IPS DF 4.7 (cell line): ENCODE results near the gene HCFC1.
"Not testable (repeated sequence)": the region's sequence is repeated elsewhere in the genome, so short reads cannot be mapped to it uniquely, and the experiment has no call there.

ENCODE experiments used
- DNase-seq: peaks from one replicate; pipeline ENCODE4 v3.0.0-alpha.2; 2013; ENCODE audit warnings: low spot score; ENCODE audit errors: extremely low read depth

Gene HCFC1

GRCh38 chrX:154008521-154008920 lies 36.9 kb upstream of the HCFC1 start:
- DNase-seq, result no peak

- no peak for DNase-seq
These were observed 35.3 kb upstream of the HCFC1 start for GRCh38 chrX:154006947-154007346.

DNA sequence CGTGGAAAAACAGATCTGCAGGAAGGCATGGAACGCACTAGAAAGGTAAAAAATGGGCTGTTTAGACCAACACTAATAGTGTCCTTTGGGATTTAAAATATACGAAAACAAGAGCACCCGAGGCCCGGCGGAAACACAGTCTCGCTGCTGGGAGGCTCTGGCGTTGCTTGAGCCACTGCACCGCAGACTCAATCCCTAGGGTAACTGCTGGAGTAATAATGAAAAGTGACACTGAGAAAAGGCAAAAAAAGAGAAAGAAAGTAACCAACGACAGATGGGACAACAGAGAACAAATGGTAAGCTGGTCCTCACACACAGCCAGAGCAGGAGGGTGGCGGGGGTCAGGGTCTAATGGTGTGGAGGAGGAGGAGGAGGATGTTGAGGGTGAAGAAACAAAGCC lies 32.7 kb upstream of the HCFC1 start:
- DNase-seq, result no peak

GRCh38 chrX:154002215-154002719 lies 30.6 kb upstream of the HCFC1 start:
- no peak for DNase-seq

DNA sequence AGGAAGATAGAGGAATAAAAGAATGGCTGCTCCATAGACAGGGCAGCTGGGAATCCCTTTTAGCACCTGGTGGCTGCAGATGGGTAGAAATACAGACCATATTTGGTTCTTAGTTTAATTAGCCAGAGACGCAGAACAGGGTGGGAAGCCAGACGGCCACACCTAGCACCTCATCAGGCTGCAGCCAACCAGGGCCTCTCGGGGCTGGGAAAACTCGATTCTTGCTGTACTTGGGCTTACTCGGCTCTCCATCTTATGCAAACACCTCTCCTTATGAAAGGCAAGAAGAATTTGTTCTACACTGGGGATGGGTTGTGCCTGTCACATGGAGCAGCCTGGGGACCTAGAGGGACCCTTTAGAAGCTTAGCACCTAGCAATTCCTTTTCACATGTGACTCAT lies 28.4 kb upstream of the HCFC1 start:
- DNase-seq, result no peak

DNA sequence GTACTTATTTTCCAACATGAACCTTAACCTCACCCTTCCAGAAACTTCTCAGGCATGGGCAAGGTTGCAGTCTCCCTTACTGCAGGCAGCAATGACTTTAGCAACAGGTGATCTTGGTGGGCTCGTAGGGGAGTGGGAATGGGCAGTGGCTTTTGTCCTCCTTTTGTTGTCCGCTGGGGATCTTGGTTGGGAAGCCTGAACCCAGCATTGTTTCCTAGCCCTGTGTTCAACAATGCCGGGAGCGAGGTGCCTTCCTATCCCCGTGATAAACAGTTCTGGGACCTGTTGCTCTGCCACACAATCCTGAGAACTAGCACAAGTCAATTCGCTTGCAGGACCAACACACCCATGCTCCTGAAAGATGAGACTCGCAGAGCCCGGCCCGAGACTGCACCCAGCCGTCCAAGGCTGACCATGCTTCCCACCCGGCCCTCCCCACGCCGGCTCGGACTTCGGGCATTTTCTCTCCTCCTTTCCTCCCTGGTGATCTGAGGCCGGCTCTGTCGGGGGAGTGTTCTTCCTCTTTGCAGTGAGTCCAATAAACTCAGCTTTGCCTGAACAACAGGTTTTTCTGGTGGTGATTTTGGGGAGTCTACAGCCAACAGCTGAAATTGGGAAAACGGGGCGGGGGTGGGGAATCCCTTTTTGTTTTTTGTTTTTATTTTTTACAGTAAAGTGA lies 27.9 kb upstream of the HCFC1 start:
- DNase-seq, result no peak

DNA sequence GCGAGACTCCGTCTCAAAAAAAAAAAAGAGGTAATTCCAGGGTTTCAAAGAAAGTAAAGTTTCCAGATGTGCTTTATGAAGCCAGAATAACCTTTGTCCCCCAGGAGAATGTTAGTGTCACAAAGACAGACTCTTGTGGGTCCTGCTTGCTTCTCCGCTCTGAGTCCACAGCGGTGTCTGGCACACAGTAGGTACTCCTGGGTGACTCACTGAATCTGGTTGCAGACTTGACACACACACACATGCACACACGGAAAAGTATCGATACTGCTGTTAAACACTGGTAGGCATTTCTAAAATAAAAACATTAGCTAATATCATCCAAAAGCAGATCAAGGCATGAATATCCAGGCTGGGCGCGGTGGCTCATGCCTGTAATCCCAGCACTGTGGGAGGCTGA lies 23.9 kb upstream of the HCFC1 start:
- DNase-seq, result no peak

DNA sequence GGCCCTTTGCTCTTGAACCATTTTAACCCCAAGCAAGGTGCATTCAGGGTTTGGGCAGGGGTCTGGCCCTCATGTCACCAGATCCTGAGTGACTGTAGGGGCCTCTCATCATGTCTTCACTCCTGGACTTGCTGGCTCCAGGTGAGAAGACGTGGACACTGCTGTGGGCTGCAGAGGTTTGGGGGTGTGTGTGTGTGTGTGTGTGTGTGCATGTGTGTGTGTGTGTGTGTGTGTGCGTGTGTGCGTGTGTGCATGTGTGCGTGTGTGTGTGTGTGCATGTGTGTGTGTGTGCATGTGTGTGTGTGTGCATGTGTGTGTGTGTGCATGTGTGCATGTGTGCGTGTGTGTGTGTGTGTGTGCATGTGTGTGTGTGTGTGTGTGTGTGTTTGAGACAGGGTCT lies 22.8 kb upstream of the HCFC1 start:
- not testable (repeated sequence) for DNase-seq

DNA sequence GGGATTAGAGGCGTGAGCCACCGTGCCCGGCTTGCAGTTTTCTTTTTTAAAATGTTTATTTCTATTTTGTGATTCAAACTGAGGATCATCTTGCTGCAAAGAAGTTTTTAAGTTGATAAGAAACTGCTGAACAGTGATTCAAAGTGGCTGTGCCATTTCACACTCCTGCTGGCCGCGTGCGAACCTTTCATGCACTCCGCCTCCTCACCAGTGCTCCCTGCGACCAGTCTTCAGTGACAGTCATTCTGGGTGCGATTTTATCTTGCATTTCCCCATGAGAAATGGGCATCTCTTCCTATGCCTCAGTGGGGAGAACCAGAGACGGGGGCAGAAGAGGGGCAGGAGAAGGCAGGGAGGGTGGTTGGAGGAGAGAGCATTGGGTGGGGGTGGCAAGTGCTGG lies 22.4 kb upstream of the HCFC1 start:
- no peak for DNase-seq

GRCh38 chrX:153993079-153993478 lies 21.5 kb upstream of the HCFC1 start:
- DNase-seq, result no peak

DNA sequence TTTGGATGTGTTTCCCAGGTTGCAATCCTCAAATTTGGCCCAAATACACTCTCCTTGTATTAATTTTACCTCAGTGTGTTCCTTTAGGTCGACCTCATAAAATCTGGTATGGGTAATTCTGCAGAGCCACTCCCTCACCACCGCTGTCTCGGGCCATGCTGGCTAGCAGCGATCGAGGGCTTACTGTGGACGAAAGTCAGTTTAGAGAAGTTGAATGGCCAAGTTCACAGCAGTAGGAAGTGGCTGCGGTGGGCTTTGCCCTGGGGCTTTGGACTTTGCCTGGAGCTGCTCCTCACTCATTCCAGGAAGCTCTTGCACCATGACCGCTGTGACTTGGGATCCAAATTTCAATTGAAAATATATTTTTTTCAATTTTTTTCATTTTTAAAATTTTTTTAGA lies 20.6 kb upstream of the HCFC1 start:
- DNase-seq, result no peak

DNA sequence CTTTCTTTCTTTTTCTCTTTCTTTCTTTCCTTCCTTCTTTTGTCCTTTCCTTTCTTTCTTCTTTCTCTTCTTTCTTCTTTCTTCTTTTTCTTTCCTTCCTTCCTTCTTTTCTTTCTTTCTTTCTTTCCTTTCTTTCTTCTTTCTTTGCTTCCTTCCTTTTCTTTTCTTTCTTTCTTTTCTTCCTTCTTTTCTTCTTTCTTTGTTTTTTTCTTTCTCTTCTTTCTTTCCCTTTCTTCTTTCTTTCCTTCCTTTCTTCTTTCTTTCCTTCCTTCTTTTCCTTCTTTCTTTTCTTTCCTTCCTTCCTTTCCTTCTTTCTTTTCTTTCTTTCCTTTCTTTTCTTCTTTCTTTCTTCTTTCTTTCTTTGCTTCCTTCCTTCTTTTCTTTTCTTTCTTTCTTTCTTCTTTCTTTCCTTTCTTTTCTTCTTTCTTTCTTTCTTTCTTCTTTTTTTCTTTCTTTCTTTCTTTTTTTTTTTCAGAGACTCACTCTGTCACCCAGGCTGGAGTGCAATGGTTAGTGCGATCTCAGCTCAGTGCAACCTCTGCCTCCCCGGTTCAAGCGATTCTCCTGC lies 19.5 kb upstream of the HCFC1 start:
- no peak for DNase-seq

DNA sequence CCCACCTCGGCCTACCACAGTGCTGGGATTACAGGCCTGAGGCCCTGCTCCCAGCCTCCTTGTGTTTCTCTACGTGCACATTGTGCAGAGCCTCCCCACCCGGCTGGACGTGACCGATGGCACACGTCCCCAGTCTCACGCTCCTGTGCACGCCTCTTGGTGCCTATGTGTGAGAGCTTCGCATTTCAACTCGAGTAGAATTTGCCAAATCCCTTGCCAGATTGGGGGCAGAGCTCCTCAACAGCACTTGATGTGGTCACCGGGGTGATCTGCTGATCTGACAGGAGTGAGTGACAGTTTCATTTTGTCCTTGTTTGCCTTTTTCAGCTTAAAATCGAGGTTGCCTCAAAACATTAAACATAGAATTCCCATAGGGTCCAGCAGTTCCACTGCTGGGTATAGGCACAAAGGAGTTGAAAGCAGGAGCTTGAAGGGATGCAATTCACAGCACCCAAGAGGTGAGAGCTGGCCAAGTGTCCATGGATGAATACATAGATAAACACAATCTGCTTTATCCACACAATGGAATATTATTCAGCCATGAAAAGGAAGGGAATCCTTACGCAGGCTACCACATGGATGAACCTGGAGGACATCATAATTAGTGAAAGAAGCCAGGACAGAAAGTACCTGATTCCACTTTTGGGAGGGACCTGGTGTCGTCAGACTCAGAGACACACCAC lies 18.5 kb upstream of the HCFC1 start:
- DNase-seq, result no peak

DNA sequence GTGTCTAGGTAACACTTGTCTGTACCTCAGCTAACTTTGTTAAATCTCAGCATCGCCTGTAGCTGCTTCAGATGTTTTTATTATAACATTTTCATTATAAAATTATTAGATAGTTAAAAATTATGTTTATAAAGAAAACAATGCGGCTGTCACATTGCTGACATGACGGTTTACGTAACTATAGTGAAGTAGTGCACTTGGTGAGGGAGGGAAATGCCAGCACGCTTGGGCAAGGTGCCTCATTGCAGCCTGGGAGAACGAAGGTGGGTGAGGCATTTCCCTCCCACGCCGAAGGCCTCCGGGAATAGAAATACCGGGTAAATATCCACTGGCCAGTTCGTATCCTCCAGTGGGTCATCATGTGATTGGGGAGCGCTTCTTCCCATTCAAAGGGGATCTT lies 16.9 kb upstream of the HCFC1 start:
- DNase-seq, result no peak

- DNase-seq, result no peak
These were observed 12.9 kb upstream of the HCFC1 start for GRCh38 chrX:153984351-153985178.

DNA sequence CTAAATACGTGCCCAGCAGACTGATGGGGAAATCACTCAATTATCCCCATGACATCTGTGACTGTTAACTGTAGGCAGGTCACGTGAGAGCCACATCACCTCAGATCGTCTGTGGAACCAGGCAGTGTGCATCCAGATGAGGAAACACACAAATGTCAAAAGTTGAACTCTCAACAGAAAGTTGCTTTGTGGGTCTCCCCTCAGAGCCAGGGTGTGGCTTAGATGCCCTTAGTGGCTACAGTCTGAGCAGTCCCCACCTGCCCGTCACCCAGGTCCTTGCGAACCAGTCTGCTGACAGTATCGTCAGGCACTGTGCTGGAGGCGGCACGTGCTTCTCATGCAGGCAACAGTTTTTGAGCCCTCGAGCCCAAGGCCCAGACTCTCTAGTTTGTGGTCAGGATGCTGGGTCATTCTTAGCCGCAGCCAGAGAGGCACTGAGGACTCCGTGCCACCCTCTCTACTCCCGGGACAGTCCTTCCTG lies 11.7 kb upstream of the HCFC1 start:
- DNase-seq, result no peak

GRCh38 chrX:153981771-153982533 lies 10.3 kb upstream of the HCFC1 start:
- DNase-seq, result no peak

DNA sequence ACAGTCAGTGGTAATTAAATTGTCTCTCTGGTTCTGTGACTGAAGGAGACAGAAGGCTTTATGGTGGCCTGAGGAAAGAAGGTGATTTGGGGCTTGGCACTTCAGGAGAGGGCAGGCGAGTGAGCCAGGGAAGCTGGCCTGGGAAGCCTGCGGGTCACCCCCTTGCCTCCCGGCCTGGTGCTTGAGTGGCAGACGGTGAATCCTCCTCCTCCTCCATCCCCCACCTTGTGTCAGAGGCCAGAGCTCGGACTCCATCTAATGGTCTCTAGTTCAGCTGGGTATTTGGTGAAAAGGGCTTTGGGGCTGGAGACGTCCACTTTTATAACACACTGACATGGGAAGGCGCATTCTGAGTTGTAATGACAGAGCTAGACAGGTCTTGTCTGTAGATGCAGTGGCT lies 9.6 kb upstream of the HCFC1 start:
- DNase-seq, result no peak

DNA sequence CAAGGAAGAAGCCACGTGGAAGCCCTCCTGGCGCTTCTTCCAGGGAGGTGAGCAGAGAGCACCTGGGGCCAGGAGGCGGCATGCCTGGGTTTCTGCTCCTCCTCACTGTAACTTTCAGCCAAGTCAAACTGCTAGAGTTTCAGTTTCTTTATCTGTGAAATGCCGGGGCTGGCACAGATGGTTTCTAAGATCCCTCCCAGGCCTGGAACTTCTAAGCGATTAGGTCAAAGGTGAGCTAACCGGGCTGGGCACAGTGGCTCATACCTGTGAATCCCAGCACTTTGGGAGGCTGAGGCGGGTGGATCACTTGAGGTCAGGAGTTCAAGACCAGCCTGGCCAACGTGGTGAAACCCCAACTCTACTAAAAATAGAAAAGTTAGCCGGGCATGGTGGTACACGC lies 8.8 kb upstream of the HCFC1 start:
- not testable (repeated sequence) for DNase-seq

DNA sequence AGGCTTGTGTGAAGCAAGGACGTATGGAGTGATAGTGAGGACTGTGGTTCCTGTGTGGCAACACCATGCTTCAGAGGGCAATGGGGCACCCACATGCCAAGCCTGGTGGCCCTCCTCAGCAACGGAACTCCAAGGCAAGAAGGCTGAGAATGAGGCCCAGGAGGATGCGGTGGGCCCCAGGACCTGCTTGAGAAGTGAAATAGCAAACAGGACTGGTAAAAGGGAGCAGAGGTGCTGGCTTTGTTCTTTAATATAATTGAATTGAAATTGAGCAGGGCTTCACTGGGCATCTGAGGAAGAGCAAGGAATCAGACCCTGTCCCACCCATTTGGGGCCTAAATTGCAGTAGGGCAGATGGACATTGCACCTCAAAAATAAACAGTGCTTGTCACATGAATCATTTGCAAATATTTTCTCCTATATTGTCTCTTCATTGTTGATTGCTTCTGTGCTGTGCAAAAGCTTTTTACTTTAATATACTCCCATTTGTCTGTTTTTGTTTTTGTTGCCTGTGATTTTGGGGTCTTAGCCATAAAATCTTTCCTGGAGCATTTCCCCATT lies 3.2 kb upstream of the HCFC1 start:
- DNase-seq, result no peak
